Activated CD8-positive, alpha-beta memory T cell treated with anti-CD3 and anti-CD28 coated beads for 36 hours (primary cell): ENCODE results near the gene CDC6. TPM values are rescaled to one million over a fixed set of nuclear protein-coding genes. Genes with fewer than 3 reads are reported as not detected.
"Not testable (repeated sequence)": the region's sequence is repeated elsewhere in the genome, so short reads cannot be mapped to it uniquely, and the experiment has no call there.

Experiments
- CTCF ChIA-PET: fragments of 350-600 bp; sonication (Branson Sonifier 250); formaldehyde crosslinking; loops from one replicate; lab custom pipeline; 2021; ENCODE audit warnings: antibody characterized with exemption; lab: Charles Lee
- POLR2A ChIA-PET: fragments of 350-600 bp; sonication (Branson Sonifier 250); formaldehyde crosslinking; loops from one replicate; lab custom pipeline; 2021; ENCODE audit warnings: antibody characterized with exemption; lab: Charles Lee
- total RNA-seq, 2 experiments: library from RNA; stranded (reverse); gene quantifications; one replicate each; pipeline ENCODE4 v1.2.3, GENCODE V29; 2021

CDC6 gene
- total RNA-seq, 2 experiments from 2014 or later: 121 to 127 TPM

- POLR2A ChIA-PET: not testable (repeated sequence)
Measured at GRCh38 chr17:40304866-40305265, 17.2 kb downstream of the CDC6 start.

GRCh38 chr17:40306395-40306794 is 18.7 kb downstream of the CDC6 start:
- ChIA-PET CTCF (interaction anchor here (1.3 to 9.6 kb wide), 4 partner anchors 10 to 47 kb away, joined by 4 to 68 read pairs (median 6); no protein-coding TSS in a partner anchor), POLR2A (interaction anchor here (0.6 to 1.6 kb wide), 3 partner anchors 11 to 294 kb away, joined by 3 to 4 read pairs (median 3); no protein-coding TSS in a partner anchor)

More at GRCh38 chr17:40304866-40305265, 17.2 kb downstream of the CDC6 start:
- CTCF ChIA-PET: interaction anchor here (0.6 to 9.6 kb wide), 5 partner anchors 12 to 102 kb away, joined by 3 to 68 read pairs (median 5); partner anchors contain the start of gene CDC6

GRCh38 chr17:40307001-40307730 is 19.5 kb downstream of the CDC6 start:
- ChIA-PET CTCF (interaction anchor here (1.2 to 9.6 kb wide), 7 partner anchors 10 to 111 kb away, joined by 3 to 68 read pairs (median 5); partner anchors contain the start of gene TOP2A), POLR2A (interaction anchor here (0.5 to 2.0 kb wide), 7 partner anchors 10 to 293 kb away, joined by 3 to 5 read pairs (median 4); partner anchors contain the start of gene CDC6)

GRCh38 chr17:40307740-40308239 is 20.1 kb downstream of the CDC6 start:
- CTCF ChIA-PET: interaction anchor here (1.2 to 9.6 kb wide), 6 partner anchors 10 to 110 kb away, joined by 3 to 68 read pairs (median 4); partner anchors contain the start of gene TOP2A
- POLR2A ChIA-PET: interaction anchor here (0.5 to 2.0 kb wide), 5 partner anchors 10 to 169 kb away, joined by 3 to 5 read pairs (median 4); partner anchors contain the start of gene CDC6

- POLR2A ChIA-PET: interaction anchor here (0.9 to 2.0 kb wide), 2 partner anchors 26 to 108 kb away, joined by 4 read pairs; partner anchors contain the start of gene TOP2A
- CTCF ChIA-PET: interaction anchor here (0.6 to 2.3 kb wide), 10 partner anchors 8 to 112 kb away, joined by 3 to 15 read pairs (median 4); no protein-coding TSS in a partner anchor
Measured at GRCh38 chr17:40309031-40309948, 21.6 kb downstream of the CDC6 start, which contains the start of gene RARA. RARA (plus strand) TSS chr17:40309180; CDS start chr17:40331219, 22,039 bp downstream.

GRCh38 chr17:40309949-40310510 is 22.4 kb downstream of the CDC6 start:
- CTCF ChIA-PET: interaction anchor here (0.8 to 2.3 kb wide), 7 partner anchors 10 to 103 kb away, joined by 3 to 15 read pairs (median 4); no protein-coding TSS in a partner anchor
- POLR2A ChIA-PET: interaction anchor here (0.9 kb wide), 1 partner anchor 108 kb away, joined by 4 read pairs; the partner anchor contains the start of gene TOP2A

GRCh38 chr17:40310882-40311391 is 23.3 kb downstream of the CDC6 start:
- CTCF ChIA-PET: interaction anchor here (1.7 to 2.3 kb wide), 3 partner anchors 15 to 44 kb away, joined by 4 to 15 read pairs (median 4); no protein-coding TSS in a partner anchor
- POLR2A ChIA-PET: no interaction called here

- POLR2A ChIA-PET: no interaction called here
- CTCF ChIA-PET: interaction anchor here (0.7 to 1.8 kb wide), 3 partner anchors 14 to 43 kb away, joined by 3 to 4 read pairs (median 4); no protein-coding TSS in a partner anchor
Measured at GRCh38 chr17:40311575-40311974, 23.9 kb downstream of the CDC6 start.

GRCh38 chr17:40312131-40312731 is 24.6 kb downstream of the CDC6 start:
- ChIA-PET POLR2A (no interaction called here), CTCF (interaction anchor here (0.8 to 1.5 kb wide), 2 partner anchors 13 to 43 kb away, joined by 3 to 4 read pairs; no protein-coding TSS in a partner anchor)

- CTCF ChIA-PET: interaction anchor here (0.5 to 1.5 kb wide), 3 partner anchors 12 to 42 kb away, joined by 3 to 4 read pairs (median 3); no protein-coding TSS in a partner anchor
- POLR2A ChIA-PET: interaction anchor here (0.5 kb wide), 1 partner anchor 52 kb away, joined by 10 read pairs; no protein-coding TSS in a partner anchor
Measured at GRCh38 chr17:40312893-40313667, 25.4 kb downstream of the CDC6 start.

GRCh38 chr17:40313668-40314583 is 26.2 kb downstream of the CDC6 start:
- CTCF ChIA-PET: interaction anchor here (0.5 to 2.8 kb wide), 3 partner anchors 11 to 25 kb away, joined by 3 to 14 read pairs (median 6); no protein-coding TSS in a partner anchor
- POLR2A ChIA-PET: interaction anchor here (1.6 kb wide), 1 partner anchor 12 kb away, joined by 3 read pairs; no protein-coding TSS in a partner anchor

- CTCF ChIA-PET: interaction anchor here (0.7 to 2.8 kb wide), 3 partner anchors 12 to 29 kb away, joined by 3 to 14 read pairs (median 6); no protein-coding TSS in a partner anchor
- POLR2A ChIA-PET: interaction anchor here (0.9 to 1.6 kb wide), 2 partner anchors 9 to 11 kb away, joined by 3 read pairs; no protein-coding TSS in a partner anchor
Measured at GRCh38 chr17:40314584-40314956, 26.9 kb downstream of the CDC6 start.

GRCh38 chr17:40315206-40315605 is 27.5 kb downstream of the CDC6 start:
- ChIA-PET CTCF (interaction anchor here (0.8 to 2.8 kb wide), 5 partner anchors 11 to 114 kb away, joined by 3 to 14 read pairs (median 4); no protein-coding TSS in a partner anchor), POLR2A (interaction anchor here (0.9 to 1.6 kb wide), 2 partner anchors 9 to 10 kb away, joined by 3 read pairs; no protein-coding TSS in a partner anchor)
